HG03175 (cell line): Measurements from ENCODE around the gene HHLA2.

Source experiments
- ATAC-seq: cut with Tn5 transposase; IDR thresholded peaks from one replicate; pipeline ENCODE4 v1.9.1; 2021; ENCODE audit warnings: mild to moderate bottlenecking, moderate library complexity; ENCODE audit not compliant: unreplicated experiment

The HHLA2 gene

GRCh38 chr3:108416111-108416869 is 119.9 kb downstream of the HHLA2 start:
- no peak for ATAC-seq

DNA sequence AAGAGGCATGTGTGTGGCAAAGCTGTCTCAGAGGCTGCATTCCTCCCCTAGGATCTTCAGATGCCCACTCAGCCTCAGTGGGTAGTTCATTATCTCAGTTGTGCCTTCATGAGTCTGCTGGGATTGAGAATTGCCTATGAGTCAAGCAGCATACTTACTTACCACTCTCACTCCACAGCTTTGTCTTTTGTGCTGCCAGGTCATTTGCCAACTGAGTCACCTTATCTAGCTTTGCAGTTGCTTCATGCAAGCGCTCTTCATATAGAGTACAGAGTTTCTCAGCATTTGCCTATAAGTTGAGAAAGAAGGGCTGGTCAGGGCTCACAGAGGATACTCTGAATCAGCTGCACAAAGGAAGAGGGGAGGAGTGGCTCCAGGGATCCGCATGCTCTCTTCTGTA is 124.6 kb downstream of the HHLA2 start:
- ATAC-seq: no peak
